ENCODE results near the gene ZNF350.

DNA sequence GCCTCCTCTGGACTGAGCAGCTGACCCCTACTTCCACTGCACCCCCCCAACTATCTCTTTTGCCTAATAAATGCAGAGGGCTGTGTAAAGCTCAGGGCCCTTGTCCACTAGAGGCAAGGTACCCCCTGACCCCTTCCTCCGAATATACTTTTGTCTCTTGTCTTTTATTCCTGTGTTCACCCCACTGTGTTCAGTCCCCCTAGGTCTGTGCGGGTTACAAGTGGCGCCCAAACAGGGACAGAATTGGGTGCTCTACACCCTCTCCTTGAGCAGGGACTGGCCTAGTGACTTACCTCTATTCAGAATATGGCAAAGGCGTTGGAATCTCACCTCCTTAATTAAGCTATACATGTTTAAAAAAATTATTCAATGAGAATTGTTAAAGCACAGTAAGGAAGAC, 15.0 kb downstream of the ZNF350 start:
- TF ChIP-seq CTCF (IDR thresholded peaks at IDR 0.05) (no peak), POLR2AphosphoS5 (IDR thresholded peaks at IDR 0.05) (no peak), EP300 (IDR thresholded peaks at IDR 0.05; ENCODE audit: low read depth) (no peak), POLR2A (IDR thresholded peaks at IDR 0.05) (no peak)
